Keratinocyte (primary cell): ENCODE measurements around the gene PRKAR1B. TPM values are rescaled to one million over a fixed set of nuclear protein-coding genes. Genes with fewer than 3 reads are reported as not detected.

Experiments used
- DNase-seq: peaks from one replicate; pipeline ENCODE4 v3.0.0-alpha.2; 2011; ENCODE audit warnings: low read depth, missing footprints, low spot score
- FAIRE-seq: peaks from 2 replicates; lab custom pipeline; 2011; peaks lifted over from hg19 to GRCh38; lab: Jason Lieb, UNC
- H2AFZ ChIP-seq: 2 replicates; pipeline ENCODE4 v1.6.0; 2012; ENCODE audit warnings: low read length, control low read depth, inconsistent platforms; ENCODE audit not compliant: control insufficient read depth
- H3K27ac ChIP-seq: 2 replicates; pipeline ENCODE4 v1.5.1; 2011; ENCODE audit warnings: low read length; ENCODE audit not compliant: control insufficient read depth, insufficient read depth
- H3K27me3 ChIP-seq: 3 replicates; pipeline ENCODE4 v1.6.0; 2011; ENCODE audit warnings: low read length; ENCODE audit not compliant: control insufficient read depth, insufficient read depth; ENCODE audit errors: extremely low read depth
- H3K36me3 ChIP-seq, 2 experiments: 2 replicates in 1 of 2; 3 replicates in 1 of 2; pipeline ENCODE4 v1.5.1; 2011; ENCODE audit warnings: low read length in 2 of 2, mild to moderate bottlenecking in 1 of 2; ENCODE audit not compliant: control insufficient read depth in 2 of 2, insufficient read depth in 2 of 2; ENCODE audit errors: extremely low read depth in 1 of 2
- H3K4me1 ChIP-seq: 3 replicates; pipeline ENCODE4 v1.5.1; 2011; ENCODE audit warnings: low read length; ENCODE audit not compliant: control insufficient read depth, insufficient read depth; ENCODE audit errors: extremely low read depth
- H3K4me2 ChIP-seq: 3 replicates; pipeline ENCODE4 v1.6.0; 2011; ENCODE audit warnings: low read depth, low read length; ENCODE audit not compliant: control insufficient read depth, insufficient read depth; ENCODE audit errors: extremely low read depth
- H3K4me3 ChIP-seq, 3 experiments: fragments of 200-600 bp in 1 of 3; sonication (generic) in 1 of 3; 2 replicates in 2 of 3; 3 replicates in 1 of 3; pipeline ENCODE4 v1.5.1; 2011 to 2016; ENCODE audit warnings: low read length in 3 of 3, mild to moderate bottlenecking in 3 of 3, control low read depth in 2 of 3, inconsistent platforms in 1 of 3, low read depth in 1 of 3, mixed read lengths in 1 of 3, mixed run types in 1 of 3, moderate library complexity in 1 of 3; ENCODE audit not compliant: control insufficient read depth in 2 of 3, insufficient read depth in 2 of 3; ENCODE audit errors: extremely low read depth in 1 of 3
- H3K79me2 ChIP-seq: 2 replicates; pipeline ENCODE4 v1.6.0; 2012; ENCODE audit warnings: low read length; ENCODE audit not compliant: control insufficient read depth, insufficient read depth
- H3K9ac ChIP-seq: 3 replicates; pipeline ENCODE4 v1.6.0; 2011; ENCODE audit warnings: low read length; ENCODE audit not compliant: control insufficient read depth, insufficient read depth; ENCODE audit errors: extremely low read depth
- H3K9me1 ChIP-seq: 3 replicates; pipeline ENCODE4 v1.6.0; 2011; ENCODE audit warnings: low read length; ENCODE audit not compliant: control insufficient read depth, insufficient read depth; ENCODE audit errors: extremely low read depth
- H3K9me3 ChIP-seq: 2 replicates; pipeline ENCODE4 v1.5.1; 2012; ENCODE audit warnings: low read depth, low read length; ENCODE audit not compliant: control insufficient read depth
- H4K20me1 ChIP-seq: 3 replicates; pipeline ENCODE4 v1.6.0; 2011; ENCODE audit warnings: low read length; ENCODE audit not compliant: control insufficient read depth, insufficient read depth; ENCODE audit errors: extremely low read depth
- EZH2 ChIP-seq: IDR thresholded peaks from one replicate; pipeline ENCODE4 v1.6.1; 2012; ENCODE audit warnings: inconsistent platforms, mild to moderate bottlenecking, low read length, moderate library complexity
- dilution Hi-C: fragments of 300-500 bp; cut with MboI; formaldehyde crosslinking; loops from one replicate; pipeline ENCODE4 v1.7.0; 2020; ENCODE audit warnings: low sequenced_read_pairs; ENCODE audit not compliant: extremely low pct_ligation_motif_present
- polyA plus RNA-seq, 5 experiments: library from polyadenylated mRNA; depleted of rRNA in 3 of 5; stranded (reverse) in 3 of 5; stranded (forward) in 1 of 5; unstranded in 1 of 5; fragments of >200 nt; gene quantifications; 1 replicate in 1 of 5; 2 replicates in 3 of 5; 3 replicates in 1 of 5; pipeline versions ENCODE4 v1.2.1 to v1.2.3, GENCODE V29; 2011 to 2012; ENCODE audit warnings: missing spikeins in 2 of 5, low read depth in 1 of 5, low replicate concordance in 1 of 5
- TF ChIP-seq, protein P1 (sequence below), 3 experiments: IDR thresholded peaks in 1 of 3; conservative IDR thresholded peaks in 1 of 3; optimal IDR thresholded peaks in 1 of 3; 2 replicates in 2 of 3; 3 replicates in 1 of 3; pipeline versions ENCODE3 to v1.5.1; 2011; ENCODE audit warnings: low read length in 3 of 3, mild to moderate bottlenecking in 3 of 3, moderate library complexity in 2 of 3, control low read depth in 1 of 3, inconsistent platforms in 1 of 3; ENCODE audit not compliant: insufficient read depth in 2 of 3; ENCODE audit errors: extremely low read depth in 1 of 3

The PRKAR1B gene
- polyA plus RNA-seq, 1 donor (not counting 4 experiments of a cell fraction or from before 2014, with no cell fraction given) = 10.8 TPM

DNA sequence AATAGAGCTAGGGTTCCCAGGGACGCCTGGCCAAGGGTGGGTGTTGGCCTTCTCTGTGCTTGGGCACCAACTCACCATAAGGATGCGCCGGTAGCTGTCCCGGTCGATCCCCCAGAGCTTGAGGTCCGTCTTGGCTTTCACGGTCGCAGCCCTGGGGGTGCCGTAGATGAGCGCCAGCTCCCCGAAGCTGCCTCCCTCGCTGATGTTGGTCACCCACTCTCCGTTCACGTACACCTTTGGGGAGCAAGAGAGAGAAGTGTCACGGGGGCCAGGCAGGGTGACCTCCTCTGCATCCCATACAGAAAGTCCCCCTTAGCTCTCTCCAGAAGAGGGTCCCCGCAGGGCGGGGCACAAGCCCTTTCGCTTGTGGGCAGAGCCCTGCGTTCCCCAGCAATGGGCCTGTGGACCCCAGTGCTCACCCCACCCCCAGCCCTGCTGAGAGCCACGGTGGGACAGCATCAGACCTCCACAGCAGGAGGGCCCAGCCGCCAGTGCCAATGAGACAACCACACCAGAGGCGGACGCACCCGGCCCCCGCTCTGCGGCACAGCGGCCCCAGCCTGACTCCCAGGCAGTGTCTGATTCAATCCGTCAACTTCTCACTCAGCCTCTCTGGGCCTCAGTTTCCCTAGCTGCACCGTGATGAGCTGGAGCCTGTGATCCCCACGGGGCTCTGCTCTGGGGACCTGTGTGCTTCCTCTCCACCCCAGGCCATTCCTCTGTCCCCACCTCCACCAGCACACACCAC is 130.8 kb downstream of the PRKAR1B start:
- TF ChIP-seq EZH2 = no peak
- TF ChIP-seq, protein P1, sequence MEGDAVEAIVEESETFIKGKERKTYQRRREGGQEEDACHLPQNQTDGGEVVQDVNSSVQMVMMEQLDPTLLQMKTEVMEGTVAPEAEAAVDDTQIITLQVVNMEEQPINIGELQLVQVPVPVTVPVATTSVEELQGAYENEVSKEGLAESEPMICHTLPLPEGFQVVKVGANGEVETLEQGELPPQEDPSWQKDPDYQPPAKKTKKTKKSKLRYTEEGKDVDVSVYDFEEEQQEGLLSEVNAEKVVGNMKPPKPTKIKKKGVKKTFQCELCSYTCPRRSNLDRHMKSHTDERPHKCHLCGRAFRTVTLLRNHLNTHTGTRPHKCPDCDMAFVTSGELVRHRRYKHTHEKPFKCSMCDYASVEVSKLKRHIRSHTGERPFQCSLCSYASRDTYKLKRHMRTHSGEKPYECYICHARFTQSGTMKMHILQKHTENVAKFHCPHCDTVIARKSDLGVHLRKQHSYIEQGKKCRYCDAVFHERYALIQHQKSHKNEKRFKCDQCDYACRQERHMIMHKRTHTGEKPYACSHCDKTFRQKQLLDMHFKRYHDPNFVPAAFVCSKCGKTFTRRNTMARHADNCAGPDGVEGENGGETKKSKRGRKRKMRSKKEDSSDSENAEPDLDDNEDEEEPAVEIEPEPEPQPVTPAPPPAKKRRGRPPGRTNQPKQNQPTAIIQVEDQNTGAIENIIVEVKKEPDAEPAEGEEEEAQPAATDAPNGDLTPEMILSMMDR (optimal IDR thresholded peaks at IDR 0.05 in 1 of 3, IDR thresholded peaks at IDR 0.05 in 1 of 3, conservative IDR thresholded peaks at IDR 0.05 in 1 of 3; ENCODE audit: extremely low read depth in 1 of 3, insufficient read depth in 2 of 3, low read length in 3 of 3) = no peak
- Histone ChIP-seq H3K4me2 (no peak overlapping the region), H3K4me1 (no peaks in the 10 kb centered on the region), H3K27ac (no peak overlapping the region), H3K9ac (no peak overlapping the region), H3K9me3 (no peaks in the 10 kb centered on the region), H3K9me1 (no peaks in the 10 kb centered on the region), H3K4me3 (no peak overlapping the region), H3K36me3 (peaks cover 0 to 4% of the 10 kb centered on the region in 2 experiments), H4K20me1 (no peaks in the 10 kb centered on the region), H2AFZ (no peak overlapping the region), H3K79me2 (no peaks in the 10 kb centered on the region), H3K27me3 (no peaks in the 10 kb centered on the region)
- FAIRE-seq (no peak), DNase-seq (no peak)
- dilution Hi-C loops = no loop called here

DNA sequence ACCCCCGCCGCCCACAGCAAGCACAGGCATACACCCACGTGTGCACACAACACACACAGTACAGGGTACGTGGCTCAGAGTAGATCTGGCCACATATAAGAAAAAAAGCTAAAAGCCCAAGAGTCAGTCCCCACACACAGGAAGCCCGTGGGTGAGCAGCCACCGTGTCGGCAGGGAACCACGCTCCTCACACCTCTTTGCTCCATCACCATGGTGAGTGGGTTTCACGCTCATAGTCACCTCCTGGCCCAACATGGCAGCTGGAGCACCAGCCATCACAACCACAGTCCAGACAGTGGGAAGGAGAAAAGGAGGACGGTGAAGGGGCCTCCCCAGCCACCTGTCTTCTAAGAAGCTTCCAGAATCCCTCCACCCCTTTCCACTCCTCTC is 131.5 kb downstream of the PRKAR1B start:
- dilution Hi-C loops = no loop called here
- no peak for TF ChIP-seq EZH2
- TF ChIP-seq, protein P1 (optimal IDR thresholded peaks at IDR 0.05 in 1 of 3, IDR thresholded peaks at IDR 0.05 in 1 of 3, conservative IDR thresholded peaks at IDR 0.05 in 1 of 3; ENCODE audit: extremely low read depth in 1 of 3, insufficient read depth in 2 of 3, low read length in 3 of 3) = no peak
- H4K20me1 ChIP-seq = no peaks in the 10 kb centered on the region
- H3K4me3 ChIP-seq = no peak overlapping the region
- H3K36me3 ChIP-seq = peaks cover 0 to 4% of the 10 kb centered on the region in 2 experiments
- peaks cover 6% of the 10 kb centered on the region for H3K4me1 ChIP-seq
- H3K4me2 ChIP-seq = no peak overlapping the region
- no peaks in the 10 kb centered on the region for H3K9me3 ChIP-seq
- no peaks in the 10 kb centered on the region for H3K27me3 ChIP-seq
- FAIRE-seq = no peak
- H3K9me1 ChIP-seq = no peaks in the 10 kb centered on the region
- H2AFZ ChIP-seq = no peak overlapping the region
- no peak for DNase-seq
- H3K27ac ChIP-seq = no peak overlapping the region
- H3K79me2 ChIP-seq = no peaks in the 10 kb centered on the region
- no peak overlapping the region for H3K9ac ChIP-seq
